Stomach (tissue), 9 donors: ENCODE results near the gene FAR1. TPM values are rescaled to one million over a fixed set of nuclear protein-coding genes. Genes with fewer than 3 reads are reported as not detected.

Source experiments
- DNase-seq, 2 donors: peaks; one replicate each; pipeline versions ENCODE4 v3.0.0 to v3.0.0-alpha.2; 2013 to 2019
- H3K27ac ChIP-seq, 5 donors: fragments of 200-600 bp in 4 of 5; sonication (generic) in 4 of 5; one replicate each; pipeline ENCODE4 v1.5.1; 2013 to 2019; ENCODE audit warnings: mild to moderate bottlenecking in 1 of 5, moderate library complexity in 1 of 5
- H3K27me3 ChIP-seq, 3 donors: fragments of 200-600 bp; sonication (generic); one replicate each; pipeline ENCODE4 v1.5.1; 2017 to 2019; ENCODE audit warnings: mixed run types in 1 of 3
- H3K36me3 ChIP-seq, 4 donors: fragments of 200-600 bp; sonication (generic); 1 replicate in 3 of 4; 2 replicates in 1 of 4; pipeline ENCODE4 v1.5.1; 2016 to 2019
- H3K4me1 ChIP-seq, 4 donors: fragments of 200-600 bp; sonication (generic); one replicate each; pipeline ENCODE4 v1.5.1; 2016 to 2019
- H3K4me3 ChIP-seq, 4 donors: fragments of 200-600 bp; sonication (generic) in 3 of 4; one replicate each; pipeline ENCODE4 v1.5.1; 2016 to 2019; ENCODE audit warnings: mild to moderate bottlenecking in 1 of 4
- H3K9me3 ChIP-seq, 4 donors: fragments of 200-600 bp; sonication (generic); one replicate each; pipeline ENCODE4 v1.5.1; 2016 to 2019
- CTCF ChIP-seq, 7 experiments: fragments of 450-650 bp in 4 of 7; fragments of 200-600 bp in 3 of 7; sonication (generic) in 3 of 7; IDR thresholded peaks; one replicate each; pipeline ENCODE4 v1.5.1; 2016 to 2019; ENCODE audit warnings: antibody characterized with exemption in 7 of 7, control low read depth in 2 of 7, mild to moderate bottlenecking in 1 of 7
- EP300 ChIP-seq: sonication (generic); formaldehyde crosslinking; IDR thresholded peaks from one replicate; pipeline ENCODE4 v1.6.1; 2017; ENCODE audit warnings: antibody characterized with exemption
- POLR2A ChIP-seq, 4 donors: fragments of 450-650 bp; IDR thresholded peaks; one replicate each; pipeline ENCODE4 v1.6.1; 2016; ENCODE audit warnings: antibody characterized with exemption in 4 of 4, control low read depth in 2 of 4, mild to moderate bottlenecking in 1 of 4, moderate library complexity in 1 of 4
- POLR2AphosphoS5 ChIP-seq, 3 donors: sonication (generic); formaldehyde crosslinking; IDR thresholded peaks; one replicate each; pipeline ENCODE4 v1.6.1; 2016; ENCODE audit warnings: antibody characterized with exemption in 3 of 3
- WGBS, 5 donors: extraction: QIAGEN DNeasy Blood & Tissue Kit in 3 of 5; methylation state at CpG; one replicate each; pipeline versions ENCODE4 v1.1.5 to v1.1.7; 2013 to 2018; 5-methylcytosine and 5-hydroxymethylcytosine counted together
- intact Hi-C: fragments of 100-400 bp; cut with DNase I; formaldehyde crosslinking; loops from one replicate; pipeline ENCODE4 v1.15.1; 2023; ENCODE audit warnings: low total_unique reads
- polyA plus RNA-seq, 3 donors: library from polyadenylated mRNA; stranded (reverse); fragments of 200-250 nt; gene quantifications; one replicate each; pipeline ENCODE4 v1.2.3, GENCODE V29; 2013
- total RNA-seq, 5 donors: library from RNA; depleted of rRNA; stranded (reverse); fragments of >200 nt; gene quantifications; one replicate each; pipeline versions ENCODE4 v1.1.0 to v1.2.3, GENCODE V29; 2014 to 2016
- donor health status: healthy with polysubstance abuse.
- donor health status: Bipolar disorder and iron deficiency.
- donor health status: healthy.

The FAR1 gene
- total and polyA plus RNA-seq, 8 donors, result 27.0 to 374 (median 90.7) TPM

GRCh38 chr11:13674799-13675509 lies 6.5 kb downstream of the FAR1 start:
- peak overlapping the region in 3 of 5 donors; percentile 6 to 72 (median 49) for H3K27ac ChIP-seq
- peak overlapping the region in 1 of 4 donors; percentile 11 for H3K4me3 ChIP-seq
- no peaks in the 10 kb centered on the region for H3K36me3 ChIP-seq
- H3K27me3 ChIP-seq, result no peaks in the 10 kb centered on the region
- no peaks in the 10 kb centered on the region for H3K9me3 ChIP-seq
- intact Hi-C loops, result no loop called here
- DNase-seq, result no peak
- WGBS, 5 donors, result 39 to 66% (median 61%) methylated on average over 6 of the region's 6 CpGs
- no peak for TF ChIP-seq POLR2AphosphoS5 (IDR thresholded peaks at IDR 0.05)
- no peak for TF ChIP-seq CTCF (IDR thresholded peaks at IDR 0.05)
- TF ChIP-seq EP300, result no peak
- no peak for TF ChIP-seq POLR2A (IDR thresholded peaks at IDR 0.05)
- peaks cover 21 to 98% (median 59%) of the 10 kb centered on the region in 4 donors for H3K4me1 ChIP-seq

GRCh38 chr11:13676576-13676975 lies 8.1 kb downstream of the FAR1 start:
- Histone ChIP-seq H3K4me3 (no peak overlapping the region), H3K4me1 (peaks cover 29 to 98% (median 61%) of the 10 kb centered on the region in 4 donors), H3K36me3 (no peaks in the 10 kb centered on the region), H3K27ac (peak overlapping the region in 2 of 5 donors; percentile 26 to 72), H3K27me3 (no peaks in the 10 kb centered on the region), H3K9me3 (no peaks in the 10 kb centered on the region)
- peak in 1 of 2 donors; percentile 16 for DNase-seq
- TF ChIP-seq POLR2A (IDR thresholded peaks at IDR 0.05) (no peak), EP300 (no peak), POLR2AphosphoS5 (IDR thresholded peaks at IDR 0.05) (no peak), CTCF (IDR thresholded peaks at IDR 0.05) (no peak)
- intact Hi-C loops, result no loop called here
- 26 to 72% (median 33%) methylated on average over 1 of the region's 1 CpG for WGBS, 5 donors

- TF ChIP-seq EP300, result no peak
- no peak for TF ChIP-seq POLR2AphosphoS5 (IDR thresholded peaks at IDR 0.05)
- TF ChIP-seq POLR2A (IDR thresholded peaks at IDR 0.05), result no peak
- no peak for TF ChIP-seq CTCF (IDR thresholded peaks at IDR 0.05)
- intact Hi-C loops, result no loop called here
- no peak for DNase-seq
- 78 to 86% (median 82%) methylated on average over 2 of the region's 2 CpGs for WGBS, 5 donors
- no peaks in the 10 kb centered on the region for H3K9me3 ChIP-seq
- H3K4me3 ChIP-seq, result no peak overlapping the region
- no peaks in the 10 kb centered on the region for H3K36me3 ChIP-seq
- H3K27ac ChIP-seq, result no peak overlapping the region
- peaks cover 20 to 95% (median 63%) of the 10 kb centered on the region in 4 donors for H3K4me1 ChIP-seq
- no peaks in the 10 kb centered on the region for H3K27me3 ChIP-seq
Measured at GRCh38 chr11:13679768-13680167, 11.3 kb downstream of the FAR1 start.

DNA sequence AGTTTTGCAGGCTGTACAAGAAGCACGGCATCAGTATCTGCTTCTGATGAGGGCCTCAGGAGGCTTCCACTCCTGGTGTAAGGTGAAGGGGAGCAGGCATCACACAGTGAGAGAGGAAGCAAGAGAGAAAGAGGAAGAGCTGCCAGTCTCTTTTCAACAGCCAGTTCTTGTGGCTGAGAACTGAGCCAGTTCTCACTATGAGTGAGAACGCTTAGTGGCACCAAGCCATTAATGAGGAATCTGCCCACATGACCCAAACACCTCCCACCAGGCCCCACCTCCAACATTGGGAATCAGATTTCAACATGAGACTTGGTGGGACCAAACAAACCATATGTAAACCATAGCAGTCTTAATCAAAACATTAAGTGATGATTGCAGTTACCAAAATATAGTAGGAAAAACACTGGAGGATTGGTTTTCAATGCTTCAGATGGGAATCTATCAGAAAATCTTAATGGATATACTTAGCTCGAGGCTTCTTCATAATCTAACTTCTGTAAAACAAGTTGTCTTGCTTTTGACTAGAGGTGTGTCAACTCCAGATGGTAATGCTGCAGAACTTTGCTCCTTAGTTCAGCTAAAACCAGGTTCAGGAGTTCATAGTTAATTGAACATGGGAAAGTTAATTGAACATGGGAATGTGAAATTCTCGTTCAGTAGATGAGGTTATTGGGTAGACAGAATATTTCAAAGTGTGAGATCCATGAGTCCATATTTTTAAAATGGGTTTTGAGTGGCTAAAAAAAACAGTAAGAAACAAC lies 12.2 kb downstream of the FAR1 start:
- Histone ChIP-seq H3K9me3 (no peaks in the 10 kb centered on the region), H3K27me3 (no peaks in the 10 kb centered on the region), H3K27ac (peak overlapping the region in 1 of 5 donors; percentile 55), H3K36me3 (no peaks in the 10 kb centered on the region), H3K4me3 (no peak overlapping the region), H3K4me1 (peaks cover 18 to 95% (median 60%) of the 10 kb centered on the region in 4 donors)
- peak in 1 of 2 donors; percentile 21 for DNase-seq
- WGBS, 5 donors, result 60 to 87% (median 82%) methylated on average over 4 of the region's 4 CpGs
- TF ChIP-seq EP300 (no peak), POLR2A (IDR thresholded peaks at IDR 0.05) (no peak), CTCF (IDR thresholded peaks at IDR 0.05) (no peak), POLR2AphosphoS5 (IDR thresholded peaks at IDR 0.05) (no peak)
- intact Hi-C loops, result no loop called here
